T-helper 17 cell (primary cell): ENCODE data around the gene PNMA6E. TPM values are rescaled to one million over a fixed set of nuclear protein-coding genes. Genes with fewer than 3 reads are reported as not detected.

Source experiments
- ATAC-seq: fragments of 150-1000 bp; cut with Tn5 transposase; 2 replicates; pipeline ENCODE4 v1.10.0; 2021; ENCODE audit warnings: mild to moderate bottlenecking, moderate library complexity
- DNase-seq, 3 donors: peaks; one replicate each; pipeline versions ENCODE4 v3.0.0 to v3.0.0-alpha.2; 2020 to 2021
- H3K9me3 ChIP-seq: one replicate; pipeline ENCODE4 v1.7.0; 2013; ENCODE audit warnings: low read length, mild to moderate bottlenecking; ENCODE audit not compliant: control insufficient read depth, poor library complexity, severe bottlenecking
- H3K27ac Mint-ChIP-seq: one replicate; pipeline ENCODE4 v1.8.0; 2022; ENCODE audit warnings: mild to moderate bottlenecking, moderate library complexity, mixed read lengths
- H3K27me3 Mint-ChIP-seq: one replicate; pipeline ENCODE4 v1.8.0; 2022; ENCODE audit warnings: mixed read lengths
- H3K36me3 Mint-ChIP-seq: one replicate; pipeline ENCODE4 v1.8.0; 2022; ENCODE audit warnings: low read depth, mixed read lengths
- H3K4me1 Mint-ChIP-seq: one replicate; pipeline ENCODE4 v1.8.0; 2022; ENCODE audit warnings: mild to moderate bottlenecking, mixed read lengths
- H3K4me3 Mint-ChIP-seq: one replicate; pipeline ENCODE4 v1.8.0; 2022; ENCODE audit warnings: mild to moderate bottlenecking, moderate library complexity, mixed read lengths
- total RNA-seq, 4 donors: library from RNA in 2 of 4; stranded (reverse) in 2 of 4; gene quantifications; one replicate each; pipeline ENCODE4 v1.2.3 and lab custom pipeline; 2022 to 2026

The PNMA6E gene
- total RNA-seq, 2 donors from 2014 or later: not detected

DNA sequence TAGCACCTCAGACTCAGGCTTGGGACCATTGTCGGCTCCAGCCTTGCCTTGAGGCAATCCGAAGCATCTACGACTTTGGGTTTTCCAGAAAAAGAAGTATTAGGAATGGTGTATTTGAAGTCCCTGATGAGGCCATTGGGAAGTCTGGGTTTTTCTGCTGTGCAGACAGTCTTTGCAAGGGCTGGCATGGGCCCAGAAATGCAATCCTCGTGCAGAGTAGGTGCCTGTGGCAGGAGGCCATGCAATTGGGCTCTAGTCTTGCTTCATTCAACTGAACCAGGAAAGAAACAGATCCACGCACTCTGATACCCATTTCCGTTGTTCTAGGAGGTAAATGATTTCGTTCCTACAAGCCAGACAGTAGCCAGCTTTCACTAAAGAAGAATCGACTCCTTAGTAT is 22.5 kb upstream of the PNMA6E start:
- Mint-ChIP-seq H3K27me3 (no peaks in the 10 kb centered on the region), H3K4me3 (no peak overlapping the region), H3K4me1 (no peaks in the 10 kb centered on the region), H3K36me3 (no peaks in the 10 kb centered on the region), H3K27ac (no peak overlapping the region)
- DNase-seq: no peak
- H3K9me3 ChIP-seq: no peaks in the 10 kb centered on the region
- no peak for ATAC-seq

DNA sequence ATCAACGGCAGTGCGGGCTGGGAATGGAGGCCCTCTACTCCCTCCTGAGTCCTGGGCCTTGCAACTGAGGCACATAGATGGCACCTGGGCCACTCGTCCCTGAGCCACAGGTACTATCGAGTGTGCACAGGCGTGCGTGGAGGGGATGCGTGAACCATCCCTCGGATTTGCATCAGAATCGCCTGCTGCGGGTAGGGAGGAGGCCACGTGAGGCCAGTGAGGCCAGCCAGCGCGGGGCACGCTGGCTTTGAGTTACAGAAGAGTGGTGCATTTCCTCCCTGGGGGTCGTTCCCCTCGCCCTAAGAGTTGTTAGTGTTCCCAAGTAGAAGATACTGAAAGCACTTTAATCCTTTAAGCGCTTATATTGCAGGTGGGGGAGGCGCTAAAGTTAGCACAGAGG is 20.7 kb upstream of the PNMA6E start:
- no peak overlapping the region for H3K27ac Mint-ChIP-seq

DNA sequence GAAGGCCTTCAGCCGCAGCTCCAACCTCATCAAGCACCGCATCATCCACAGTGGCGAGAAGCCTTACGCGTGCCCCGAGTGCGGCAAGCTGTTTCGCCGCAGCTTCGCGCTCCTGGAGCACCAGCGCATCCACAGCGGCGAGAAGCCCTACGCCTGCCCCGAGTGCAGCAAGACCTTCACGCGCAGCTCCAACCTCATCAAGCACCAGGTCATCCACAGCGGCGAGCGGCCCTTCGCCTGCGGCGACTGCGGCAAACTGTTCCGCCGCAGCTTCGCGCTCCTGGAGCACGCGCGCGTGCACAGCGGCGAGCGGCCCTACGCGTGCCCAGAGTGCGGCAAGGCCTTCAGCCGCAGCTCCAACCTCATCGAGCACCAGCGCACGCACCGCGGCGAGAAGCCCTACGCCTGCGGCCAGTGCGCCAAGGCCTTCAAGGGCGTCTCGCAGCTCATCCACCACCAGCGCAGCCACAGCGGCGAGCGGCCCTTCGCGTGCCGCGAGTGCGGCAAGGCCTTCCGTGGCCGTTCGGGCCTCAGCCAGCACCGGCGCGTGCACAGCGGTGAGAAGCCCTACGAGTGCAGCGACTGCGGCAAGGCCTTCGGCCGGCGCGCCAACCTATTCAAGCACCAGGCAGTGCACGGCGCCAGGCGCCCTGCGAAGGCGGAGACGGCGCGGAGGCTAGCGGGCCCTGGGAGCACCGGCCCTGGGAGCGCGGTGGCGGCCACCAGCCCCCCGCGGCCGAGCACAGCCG is 19.9 kb upstream of the PNMA6E start:
- H3K9me3 ChIP-seq: no peaks in the 10 kb centered on the region
- H3K4me3 Mint-ChIP-seq: no peak overlapping the region
- no peak for DNase-seq
- no peak for ATAC-seq
- no peaks in the 10 kb centered on the region for H3K27me3 Mint-ChIP-seq
- no peaks in the 10 kb centered on the region for H3K36me3 Mint-ChIP-seq
- no peak overlapping the region for H3K27ac Mint-ChIP-seq
- H3K4me1 Mint-ChIP-seq: no peaks in the 10 kb centered on the region

More for the DNA sequence above, 20.7 kb upstream of the PNMA6E start:
- H3K36me3 Mint-ChIP-seq: no peaks in the 10 kb centered on the region
- no peaks in the 10 kb centered on the region for H3K9me3 ChIP-seq
- H3K4me3 Mint-ChIP-seq: no peak overlapping the region
- no peaks in the 10 kb centered on the region for H3K27me3 Mint-ChIP-seq
- ATAC-seq (no peak), DNase-seq (no peak)
- H3K4me1 Mint-ChIP-seq: no peaks in the 10 kb centered on the region

DNA sequence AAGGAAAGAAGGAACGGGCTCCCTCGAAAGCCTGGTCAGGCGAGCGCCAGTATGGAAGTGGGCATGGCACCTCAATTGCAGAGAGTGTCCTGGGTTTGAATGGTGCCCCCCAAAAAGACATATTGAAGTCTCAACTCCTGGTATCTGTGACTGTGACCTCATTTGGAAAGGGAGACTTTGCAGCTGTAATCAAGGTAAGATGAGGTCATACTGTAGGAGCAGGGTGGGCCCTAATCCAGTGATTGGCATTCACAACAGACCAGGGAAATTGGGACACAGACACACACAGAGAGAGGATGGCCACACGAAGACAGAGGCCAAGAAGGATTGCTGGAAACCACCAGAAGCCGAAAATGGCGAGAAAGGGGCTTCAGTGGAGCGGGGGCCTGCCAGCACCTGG is 16.5 kb upstream of the PNMA6E start:
- Mint-ChIP-seq H3K4me3 (no peak overlapping the region), H3K27me3 (no peaks in the 10 kb centered on the region), H3K27ac (no peak overlapping the region), H3K36me3 (no peaks in the 10 kb centered on the region), H3K4me1 (no peaks in the 10 kb centered on the region)
- ATAC-seq (no peak), DNase-seq (no peak)
- H3K9me3 ChIP-seq: no peaks in the 10 kb centered on the region

DNA sequence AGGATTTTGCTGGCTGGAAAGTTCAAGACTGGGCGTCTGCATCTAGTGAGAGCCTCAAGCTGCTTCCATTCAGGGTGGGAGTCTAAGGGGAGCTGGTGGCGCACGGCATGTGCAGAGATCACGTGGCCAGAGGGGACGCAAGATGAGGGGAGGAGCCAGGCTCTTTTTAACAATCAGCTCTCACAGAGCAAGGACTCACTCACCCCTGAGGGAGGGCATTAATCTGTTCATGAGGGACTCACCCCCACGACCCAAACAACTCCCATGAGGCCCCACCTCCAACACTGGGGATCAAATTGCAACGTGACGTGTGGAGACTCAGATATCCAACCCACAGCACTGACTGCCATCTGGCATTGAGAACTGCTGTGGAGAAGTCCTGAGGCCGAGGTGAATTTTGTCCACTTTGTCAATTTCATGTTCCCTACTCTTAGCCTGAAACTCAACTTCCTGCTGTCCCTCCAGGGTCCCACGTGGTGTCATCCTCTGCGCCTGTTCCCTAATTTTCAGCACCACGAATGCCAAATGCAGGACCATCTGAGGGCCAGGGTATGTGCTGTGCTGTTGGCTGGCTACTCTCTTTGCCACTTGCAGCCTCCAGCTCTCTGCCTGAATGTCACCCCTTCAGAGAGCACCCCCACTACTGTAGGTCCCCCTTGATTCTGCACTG is 15.8 kb upstream of the PNMA6E start:
- H3K27ac Mint-ChIP-seq: no peak overlapping the region
- H3K4me3 Mint-ChIP-seq: no peak overlapping the region
- ATAC-seq (no peak), DNase-seq (no peak)
- H3K4me1 Mint-ChIP-seq: peaks cover 2% of the 10 kb centered on the region
- H3K27me3 Mint-ChIP-seq: no peaks in the 10 kb centered on the region
- H3K36me3 Mint-ChIP-seq: no peaks in the 10 kb centered on the region
- no peaks in the 10 kb centered on the region for H3K9me3 ChIP-seq

DNA sequence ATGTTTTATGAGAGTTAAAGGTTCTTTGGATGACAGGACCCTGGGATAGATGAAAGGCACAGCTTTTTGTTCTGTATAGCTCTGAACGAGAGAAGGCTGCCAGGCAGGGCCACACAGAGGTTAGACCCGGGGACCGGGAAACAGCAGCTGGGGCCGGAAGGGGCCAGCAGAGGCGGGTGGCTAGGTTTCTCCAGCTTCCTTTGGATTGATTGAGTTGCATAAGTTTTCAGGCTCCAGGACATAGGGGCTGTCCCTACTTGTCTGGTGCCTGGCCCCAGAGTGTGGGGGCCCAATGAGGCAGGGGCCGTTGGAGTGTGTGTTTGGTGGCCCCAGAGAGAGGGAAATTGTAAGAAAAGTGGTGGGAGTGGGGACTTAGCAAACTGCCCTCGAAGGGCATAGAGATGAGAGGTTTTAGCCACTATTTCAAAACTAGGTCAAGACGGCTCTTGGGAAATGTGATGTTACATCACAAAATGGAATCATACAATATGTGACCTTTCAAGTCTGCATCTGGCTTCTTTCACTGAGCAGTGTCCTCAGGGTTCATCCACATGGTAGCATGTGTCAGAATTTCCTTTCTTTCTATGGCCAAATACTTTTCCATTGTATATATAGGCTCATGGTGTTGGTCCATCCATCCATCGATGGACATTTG is 13.8 kb upstream of the PNMA6E start:
- no peaks in the 10 kb centered on the region for H3K9me3 ChIP-seq
- ATAC-seq (no peak), DNase-seq (no peak)
- no peaks in the 10 kb centered on the region for H3K36me3 Mint-ChIP-seq
- no peak overlapping the region for H3K4me3 Mint-ChIP-seq
- H3K27me3 Mint-ChIP-seq: no peaks in the 10 kb centered on the region
- no peak overlapping the region for H3K27ac Mint-ChIP-seq
- peaks cover 5% of the 10 kb centered on the region for H3K4me1 Mint-ChIP-seq

DNA sequence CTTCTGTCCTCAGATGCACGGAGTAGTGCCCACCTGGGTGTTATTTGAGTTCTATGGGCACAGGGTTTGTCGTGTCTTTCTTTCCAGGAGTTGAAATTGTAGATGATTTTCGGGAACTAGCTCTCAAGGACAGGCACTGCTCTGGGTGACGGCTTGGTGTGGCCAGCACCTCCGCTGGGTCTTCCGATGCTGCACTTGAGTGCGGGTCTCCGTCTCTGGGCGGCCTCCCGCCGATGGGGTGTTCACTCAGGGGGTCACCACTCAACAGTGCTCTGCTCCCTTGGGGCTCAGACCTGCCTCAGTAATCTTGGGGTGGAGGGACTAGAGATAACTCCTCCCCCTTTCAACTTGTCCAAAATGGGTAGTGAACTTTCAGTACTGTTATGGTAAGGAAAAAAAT is 12.6 kb upstream of the PNMA6E start:
- no peak for DNase-seq
- no peak for ATAC-seq
- H3K27me3 Mint-ChIP-seq: no peaks in the 10 kb centered on the region
- no peak overlapping the region for H3K27ac Mint-ChIP-seq
- H3K4me3 Mint-ChIP-seq: no peak overlapping the region
- H3K36me3 Mint-ChIP-seq: no peaks in the 10 kb centered on the region
- H3K4me1 Mint-ChIP-seq: peaks cover 5% of the 10 kb centered on the region
- H3K9me3 ChIP-seq: no peaks in the 10 kb centered on the region

DNA sequence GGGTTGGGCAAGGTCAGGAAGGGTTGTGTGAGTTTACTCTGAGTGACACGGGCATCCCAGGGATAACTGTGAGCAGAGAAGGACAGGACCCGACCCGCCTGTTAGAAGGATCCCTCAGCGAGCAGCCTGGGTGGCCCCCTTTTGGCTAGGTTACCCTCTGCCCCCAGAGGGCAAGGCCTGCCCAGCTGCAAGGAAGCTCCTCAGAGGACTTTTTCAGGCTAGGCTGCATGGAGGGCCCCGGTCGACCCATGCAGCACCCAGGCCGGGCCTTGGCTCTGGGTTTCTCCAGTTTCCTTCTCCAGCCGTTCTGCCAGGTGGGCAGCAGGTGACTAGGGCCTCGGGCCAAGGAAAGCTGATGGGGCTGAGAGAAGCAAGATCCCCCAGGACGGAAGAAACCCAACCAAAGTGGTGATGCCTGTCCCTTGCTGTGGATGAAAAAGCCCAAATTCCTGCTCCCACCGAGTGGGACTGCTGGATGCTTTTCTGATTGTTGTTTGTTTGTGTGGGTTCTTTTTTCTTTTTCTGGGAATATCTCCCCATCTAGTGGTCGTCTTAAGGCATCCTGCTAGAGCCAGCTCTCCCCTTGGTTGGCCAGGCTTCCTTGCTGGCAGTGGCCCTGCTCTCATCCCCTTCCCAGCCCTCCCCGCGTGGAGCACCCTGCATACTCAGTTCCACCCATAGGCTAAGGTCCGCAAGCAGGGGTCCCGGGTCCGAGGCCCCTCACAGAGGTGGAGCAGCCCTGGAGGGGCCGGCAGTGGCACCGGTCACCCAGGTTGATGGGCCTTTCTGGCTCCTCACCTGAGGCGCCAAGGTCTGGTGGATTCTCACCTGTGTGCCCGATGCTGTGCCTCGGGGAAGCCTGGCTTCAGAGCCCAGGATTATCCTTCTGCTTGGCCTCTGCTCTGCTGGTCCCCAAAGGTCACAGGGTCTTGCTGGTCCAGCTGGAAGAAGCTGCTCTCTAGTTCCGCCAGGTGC is 11.9 kb upstream of the PNMA6E start:
- no peaks in the 10 kb centered on the region for H3K36me3 Mint-ChIP-seq
- no peaks in the 10 kb centered on the region for H3K9me3 ChIP-seq
- H3K27me3 Mint-ChIP-seq: no peaks in the 10 kb centered on the region
- no peak overlapping the region for H3K4me3 Mint-ChIP-seq
- ATAC-seq (no peak), DNase-seq (no peak)
- no peak overlapping the region for H3K27ac Mint-ChIP-seq
- peaks cover 5% of the 10 kb centered on the region for H3K4me1 Mint-ChIP-seq

DNA sequence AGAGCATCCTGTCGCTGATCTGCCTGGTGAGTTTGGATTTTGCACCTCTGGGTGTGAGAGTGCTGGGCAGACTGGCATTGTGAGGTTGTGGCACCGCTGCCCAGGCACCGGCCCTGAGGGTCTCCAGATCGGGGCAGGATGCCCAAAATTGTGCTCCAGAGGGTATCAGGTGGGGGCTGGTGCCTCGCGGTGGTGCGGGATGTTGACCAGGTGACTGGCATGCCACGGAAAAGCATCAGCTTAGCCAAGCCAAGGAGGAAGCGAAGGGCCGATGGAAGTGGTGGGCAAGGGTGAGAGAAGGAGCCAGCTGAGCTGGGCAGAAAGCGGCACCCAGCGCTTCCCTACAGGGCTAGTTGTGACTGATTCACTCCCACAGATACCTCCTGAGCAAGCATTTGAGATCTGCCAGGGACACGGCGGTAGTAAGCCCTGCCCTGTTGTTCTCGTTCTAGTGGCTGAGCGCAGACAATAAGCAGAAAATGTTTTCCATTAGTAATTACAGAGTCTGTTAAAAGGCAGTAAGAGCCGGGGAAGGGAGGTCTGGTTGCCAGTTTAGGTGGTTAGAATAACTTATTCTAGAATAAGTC is 10.9 kb upstream of the PNMA6E start:
- Mint-ChIP-seq H3K4me1 (peaks cover 5% of the 10 kb centered on the region), H3K27ac (no peak overlapping the region), H3K27me3 (no peaks in the 10 kb centered on the region), H3K36me3 (no peaks in the 10 kb centered on the region), H3K4me3 (peak overlapping the region; percentile 80)
- H3K9me3 ChIP-seq: no peaks in the 10 kb centered on the region
- no peak for DNase-seq
- ATAC-seq: no peak

DNA sequence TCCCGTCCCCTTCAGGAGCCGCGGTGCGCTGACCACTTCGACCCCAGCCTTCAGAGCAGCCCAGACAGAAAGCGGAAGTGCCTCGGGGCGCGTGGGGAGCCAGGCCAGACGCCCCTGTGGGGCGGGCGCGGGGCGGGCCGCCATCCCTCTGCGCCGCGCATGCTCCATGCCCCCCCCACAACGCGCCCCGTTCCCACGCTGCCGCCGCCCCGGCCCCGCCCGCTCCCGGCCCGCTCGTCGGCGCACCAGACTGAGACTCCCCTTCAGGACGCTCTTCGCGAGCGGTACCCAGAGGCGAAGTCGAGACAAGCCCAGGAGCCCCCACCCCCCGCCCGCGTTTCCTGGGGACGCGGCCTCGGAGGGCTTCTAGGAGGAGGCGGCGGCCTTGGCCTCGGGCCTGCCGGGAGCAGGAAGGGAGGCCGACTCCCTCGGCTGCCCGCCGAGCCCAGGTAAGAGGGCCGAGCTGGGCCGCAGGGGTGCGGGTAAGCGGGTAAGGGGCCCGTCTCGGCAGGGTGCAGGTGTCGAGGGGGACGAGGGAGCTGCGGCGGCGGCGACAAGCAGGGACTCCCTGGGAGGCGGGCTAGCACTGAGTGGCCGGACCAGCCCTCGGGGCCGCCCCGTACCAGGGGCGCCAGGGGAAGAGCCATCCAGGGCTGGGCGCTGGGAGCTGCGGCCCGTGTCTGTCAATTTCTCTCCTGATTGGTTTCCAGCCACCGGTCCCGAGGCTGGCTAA is 10.3 kb upstream of the PNMA6E start, which contains the start of gene ZFP92:
Gene ZFP92, plus strand, starts transcription at position 218 of the 733 bp plus-strand sequence. CDS start 6,851 bp downstream, outside the sequence.
- Mint-ChIP-seq H3K4me1 (peaks cover 5% of the 10 kb centered on the region), H3K36me3 (no peaks in the 10 kb centered on the region), H3K4me3 (peak within 1 kb of the TSS; percentile 80), H3K27ac (no peak within 1 kb of the TSS), H3K27me3 (no peaks in the 10 kb centered on the region)
- DNase-seq: peak in 1 of 3 donors; percentile 19
- no peaks in the 10 kb centered on the region for H3K9me3 ChIP-seq
- ATAC-seq: peak; percentile 84

DNA sequence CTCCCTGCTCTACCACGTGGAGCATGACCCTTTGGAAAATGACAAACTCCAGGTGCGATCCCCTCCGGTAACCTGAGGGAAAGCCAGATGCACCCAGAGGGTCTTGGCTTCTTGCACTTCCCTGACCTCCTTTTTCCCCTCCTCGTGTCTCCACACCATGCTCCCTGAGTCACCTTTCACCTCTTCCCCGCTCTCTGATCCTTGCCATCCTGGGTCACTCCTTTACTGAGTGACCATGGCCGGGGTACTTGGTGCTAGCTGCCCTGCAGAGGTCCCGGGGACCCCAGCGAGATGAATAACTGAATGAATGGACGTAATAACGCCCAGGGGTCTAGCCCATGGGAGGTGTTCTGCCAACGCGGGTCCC is 9.7 kb upstream of the PNMA6E start:
- H3K4me1 Mint-ChIP-seq: peaks cover 5% of the 10 kb centered on the region
- H3K4me3 Mint-ChIP-seq: peak overlapping the region; percentile 80
- ATAC-seq (no peak), DNase-seq (no peak)
- no peaks in the 10 kb centered on the region for H3K27me3 Mint-ChIP-seq
- H3K27ac Mint-ChIP-seq: no peak overlapping the region
- H3K36me3 Mint-ChIP-seq: no peaks in the 10 kb centered on the region
- H3K9me3 ChIP-seq: no peaks in the 10 kb centered on the region

DNA sequence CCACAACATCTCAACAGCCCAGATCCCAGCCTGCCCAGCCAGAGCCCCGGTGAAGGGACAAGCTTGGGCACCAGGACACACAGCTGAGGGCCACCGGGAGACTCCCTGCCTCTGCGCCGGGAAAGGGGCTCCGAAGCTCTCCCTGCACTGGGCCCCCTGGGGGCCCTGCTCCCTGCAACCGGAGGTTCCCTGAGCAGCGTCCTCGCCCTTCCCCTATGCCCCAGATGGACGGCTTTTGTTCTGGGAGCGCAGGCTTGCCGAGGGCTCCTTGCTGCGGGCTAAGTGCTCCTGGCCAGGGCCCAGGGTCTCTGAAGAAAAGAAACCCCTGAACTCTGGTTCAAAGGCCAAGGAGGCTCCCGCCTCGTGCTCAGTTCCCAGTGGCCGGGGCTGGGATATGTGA is 9.2 kb upstream of the PNMA6E start:
- H3K27me3 Mint-ChIP-seq: no peaks in the 10 kb centered on the region
- no peaks in the 10 kb centered on the region for H3K36me3 Mint-ChIP-seq
- ATAC-seq: no peak
- no peak overlapping the region for H3K27ac Mint-ChIP-seq
- H3K4me3 Mint-ChIP-seq: no peak overlapping the region
- no peak for DNase-seq
- peaks cover 5% of the 10 kb centered on the region for H3K4me1 Mint-ChIP-seq
- H3K9me3 ChIP-seq: no peaks in the 10 kb centered on the region
